HCT116 (cell line): ENCODE measurements around the gene COA7. TPM values are rescaled to one million over a fixed set of nuclear protein-coding genes. Genes with fewer than 3 reads are reported as not detected.

Source experiments
- ATAC-seq: fragments of 200-7000 bp; cut with Tn5 transposase; 2 replicates; pipeline ENCODE4 v1.9.1; 2020; ENCODE audit warnings: mild to moderate bottlenecking, moderate library complexity
- BruUV-seq: library from RNA; stranded (reverse); fragments of 400-500 nt; replicated peaks from 2 replicates; lab custom pipeline; 2021; lab: Mats Ljungman, UMichigan
- CTCF ChIA-PET: fragments of 300-600 bp; sonication (Branson Sonifier 250); formaldehyde crosslinking; loops from one replicate; lab custom pipeline; 2021; ENCODE audit warnings: antibody characterized with exemption; lab: Charles Lee
- POLR2A ChIA-PET: fragments of 300-600, 350-600 bp; sonication (Branson Sonifier 250); formaldehyde crosslinking; loops from one replicate; lab custom pipeline; 2021; ENCODE audit warnings: antibody characterized with exemption; lab: Charles Lee
- RAD21 ChIA-PET, 2 experiments: fragments of 300-600 bp; sonication (Branson Sonifier 250); formaldehyde crosslinking; loops; one replicate each; lab custom pipeline; 2023; ENCODE audit warnings: low total read pairs in 2 of 2; ENCODE audit not compliant: uncharacterized antibody in 2 of 2, unreplicated experiment in 2 of 2, low non-redundant PET in 1 of 2; lab: Charles Lee
- DNase-seq: peaks from one replicate; pipeline ENCODE4 v3.0.0-alpha.2; 2010; ENCODE audit warnings: low read depth, low spot score
- H2AFZ ChIP-seq: fragments of 200-600 bp; shearing (Covaris generic), sonication (generic); 2 replicates; pipeline ENCODE4 v1.6.1; 2017; ENCODE audit warnings: low read depth, mixed run types, mixed read lengths, antibody characterized with exemption, low read length; ENCODE audit not compliant: poor library complexity, severe bottlenecking
- H3K27ac ChIP-seq: 2 replicates; pipeline ENCODE4 v1.5.1; 2012; ENCODE audit warnings: low read depth, low read length
- H3K27me3 ChIP-seq: fragments of 200-600 bp; sonication (generic); 2 replicates; pipeline ENCODE4 v1.6.1; 2016; ENCODE audit warnings: mixed run types, low read length, mixed read lengths; ENCODE audit not compliant: insufficient read depth
- H3K36me3 ChIP-seq, 2 experiments: fragments of 200-500 bp in 1 of 2; fragments of 200-600 bp in 1 of 2; sonication (Bioruptor generic) in 1 of 2; sonication (generic) in 1 of 2; 2 replicates each; pipeline versions ENCODE4 v1.5.1 to v1.6.1; 2014 to 2016; ENCODE audit warnings: low read length in 2 of 2, inconsistent platforms in 1 of 2, mixed read lengths in 1 of 2, mixed run types in 1 of 2; ENCODE audit not compliant: insufficient read depth in 2 of 2, control insufficient read depth in 1 of 2
- H3K4me1 ChIP-seq, 2 experiments: fragments of 200-600 bp in 1 of 2; sonication (generic) in 1 of 2; 2 replicates each; pipeline versions ENCODE4 v1.5.1 to v1.6.1; 2012 to 2017; ENCODE audit warnings: low read length in 2 of 2, inconsistent platforms in 1 of 2, mild to moderate bottlenecking in 1 of 2, mixed read lengths in 1 of 2, mixed run types in 1 of 2, moderate library complexity in 1 of 2; ENCODE audit not compliant: insufficient read depth in 2 of 2, control insufficient read depth in 1 of 2
- H3K4me2 ChIP-seq: fragments of 200-600 bp; sonication (generic); 2 replicates; pipeline ENCODE4 v1.6.1; 2017; ENCODE audit warnings: mixed run types, low read length, mixed read lengths
- H3K4me3 ChIP-seq, 2 experiments: fragments of 200-600 bp in 1 of 2; sonication (generic) in 1 of 2; replicated peaks in 1 of 2; 2 replicates each; pipeline ENCODE4 v1.5.1; 2011 to 2016; ENCODE audit warnings: low read length in 2 of 2, control low read depth in 1 of 2, low read depth in 1 of 2, mild to moderate bottlenecking in 1 of 2, mixed read lengths in 1 of 2, mixed run types in 1 of 2
- H3K79me2 ChIP-seq: fragments of 200-600 bp; sonication (generic); 2 replicates; pipeline ENCODE4 v1.6.1; 2017; ENCODE audit warnings: mild to moderate bottlenecking, mixed run types, low read length, moderate library complexity, mixed read lengths; ENCODE audit not compliant: insufficient read depth
- H3K9ac ChIP-seq: fragments of 200-600 bp; sonication (generic); 2 replicates; pipeline ENCODE4 v1.6.1; 2016; ENCODE audit warnings: low read length, mixed read lengths
- H3K9me2 ChIP-seq: fragments of 200-600 bp; sonication (generic), shearing (Covaris generic); 2 replicates; pipeline ENCODE4 v1.6.1; 2017; ENCODE audit warnings: mixed run types, mild to moderate bottlenecking, moderate library complexity; ENCODE audit not compliant: insufficient read depth
- H3K9me3 ChIP-seq, 2 experiments: fragments of 200-500 bp in 1 of 2; fragments of 200-600 bp in 1 of 2; sonication (Bioruptor generic) in 1 of 2; sonication (generic) in 1 of 2; 2 replicates each; pipeline ENCODE4 v1.6.1; 2014 to 2017; ENCODE audit warnings: low read length in 2 of 2, mixed read lengths in 2 of 2, inconsistent platforms in 1 of 2, low read depth in 1 of 2, mild to moderate bottlenecking in 1 of 2, mixed run types in 1 of 2, moderate library complexity in 1 of 2; ENCODE audit not compliant: control insufficient read depth in 1 of 2, insufficient read depth in 1 of 2
- H4K20me1 ChIP-seq: fragments of 200-600 bp; sonication (generic), shearing (Covaris generic); 2 replicates; pipeline ENCODE4 v1.6.1; 2017; ENCODE audit warnings: mixed run types, mild to moderate bottlenecking, moderate library complexity; ENCODE audit not compliant: insufficient read depth
- ATF3 ChIP-seq: IDR thresholded peaks from 2 replicates; pipeline ENCODE4 v1.6.1; 2012
- CBX3 ChIP-seq: IDR thresholded peaks from 2 replicates; pipeline ENCODE4 v1.6.1; 2012; ENCODE audit warnings: low read depth
- CEBPB ChIP-seq: IDR thresholded peaks from 2 replicates; pipeline ENCODE4 v1.6.1; 2012; ENCODE audit warnings: low read depth
- EGR1 ChIP-seq: IDR thresholded peaks from 2 replicates; pipeline ENCODE4 v1.6.1; 2012; ENCODE audit warnings: low read depth
- ELF1 ChIP-seq: IDR thresholded peaks from 2 replicates; pipeline ENCODE4 v1.6.1; 2012; ENCODE audit warnings: low read depth, borderline replicate concordance
- EZH2 ChIP-seq: fragments of 200-600 bp; sonication (generic); IDR thresholded peaks from 2 replicates; pipeline ENCODE4 v1.6.1; 2017; ENCODE audit warnings: antibody characterized with exemption, mixed run types
- FOSL1 ChIP-seq: IDR thresholded peaks from 2 replicates; pipeline ENCODE4 v1.6.1; 2012; ENCODE audit warnings: low read depth
- JUND ChIP-seq: IDR thresholded peaks from 2 replicates; pipeline ENCODE4 v1.6.1; 2012
- POLR2A ChIP-seq: IDR thresholded peaks from 2 replicates; pipeline ENCODE4 v1.7.0; 2011; ENCODE audit warnings: borderline replicate concordance; ENCODE audit not compliant: insufficient read depth, insufficient read length; ENCODE audit errors: extremely low read depth
- POLR2AphosphoS5 ChIP-seq: IDR thresholded peaks from 2 replicates; pipeline ENCODE4 v1.6.1; 2011; ENCODE audit warnings: mild to moderate bottlenecking, low read depth, low read length, moderate library complexity
- SP1 ChIP-seq: IDR thresholded peaks from 2 replicates; pipeline ENCODE4 v1.6.1; 2012; ENCODE audit warnings: low read depth
- SRF ChIP-seq: IDR thresholded peaks from 2 replicates; pipeline ENCODE4 v1.6.1; 2012; ENCODE audit warnings: low read depth
- TCF7L2 ChIP-seq: IDR thresholded peaks from 2 replicates; pipeline ENCODE4 v1.7.0; 2011; ENCODE audit warnings: borderline replicate concordance, inconsistent platforms; ENCODE audit not compliant: insufficient read depth, insufficient read length; ENCODE audit errors: extremely low read depth
- YY1 ChIP-seq: IDR thresholded peaks from 2 replicates; pipeline ENCODE4 v1.6.1; 2011; ENCODE audit warnings: low read length, low read depth, moderate library complexity, mild to moderate bottlenecking; ENCODE audit not compliant: insufficient replicate concordance; ENCODE audit errors: extremely low read depth
- ZFX ChIP-seq: fragments of 450-650 bp; IDR thresholded peaks from 2 replicates; pipeline ENCODE4 v1.6.1; 2017
- ZNF274 ChIP-seq: fragments of 200-500 bp; sonication (Bioruptor generic); IDR thresholded peaks from 2 replicates; pipeline ENCODE4 v1.6.1; 2014; ENCODE audit warnings: mild to moderate bottlenecking, low read depth, low read length, inconsistent platforms
- intact Hi-C: fragments of 100-400 bp; cut with micrococcal nuclease; formaldehyde crosslinking; loops from 2 replicates; pipeline ENCODE4 v1.10.0; 2022
- total RNA-seq: library from RNA; stranded (reverse); gene quantifications from one replicate; pipeline ENCODE4 v1.2.1, GENCODE V29; 2021; ENCODE audit not compliant: unreplicated experiment
- TF ChIP-seq, protein P1 (sequence below): IDR thresholded peaks from 2 replicates; pipeline ENCODE4 v1.6.1; 2012
- TF ChIP-seq, protein P2 (sequence below): IDR thresholded peaks from 2 replicates; pipeline ENCODE4 v1.6.1; 2012; ENCODE audit warnings: low read depth
- TF ChIP-seq, protein P3 (sequence below), 3 experiments: fragments of 200-600 bp in 1 of 3; sonication (generic) in 1 of 3; IDR thresholded peaks in 2 of 3; conservative IDR thresholded peaks in 1 of 3; 2 replicates each; pipeline ENCODE4 v1.5.1; 2012 to 2017; ENCODE audit warnings: low read depth in 2 of 3, low read length in 2 of 3, antibody characterized with exemption in 1 of 3, borderline replicate concordance in 1 of 3, control low read depth in 1 of 3, mild to moderate bottlenecking in 1 of 3, mixed read lengths in 1 of 3, mixed run types in 1 of 3, moderate library complexity in 1 of 3; ENCODE audit not compliant: insufficient read depth in 1 of 3

The COA7 gene
- total RNA-seq, 1 experiment from 2014 or later, result 43.6 TPM

DNA sequence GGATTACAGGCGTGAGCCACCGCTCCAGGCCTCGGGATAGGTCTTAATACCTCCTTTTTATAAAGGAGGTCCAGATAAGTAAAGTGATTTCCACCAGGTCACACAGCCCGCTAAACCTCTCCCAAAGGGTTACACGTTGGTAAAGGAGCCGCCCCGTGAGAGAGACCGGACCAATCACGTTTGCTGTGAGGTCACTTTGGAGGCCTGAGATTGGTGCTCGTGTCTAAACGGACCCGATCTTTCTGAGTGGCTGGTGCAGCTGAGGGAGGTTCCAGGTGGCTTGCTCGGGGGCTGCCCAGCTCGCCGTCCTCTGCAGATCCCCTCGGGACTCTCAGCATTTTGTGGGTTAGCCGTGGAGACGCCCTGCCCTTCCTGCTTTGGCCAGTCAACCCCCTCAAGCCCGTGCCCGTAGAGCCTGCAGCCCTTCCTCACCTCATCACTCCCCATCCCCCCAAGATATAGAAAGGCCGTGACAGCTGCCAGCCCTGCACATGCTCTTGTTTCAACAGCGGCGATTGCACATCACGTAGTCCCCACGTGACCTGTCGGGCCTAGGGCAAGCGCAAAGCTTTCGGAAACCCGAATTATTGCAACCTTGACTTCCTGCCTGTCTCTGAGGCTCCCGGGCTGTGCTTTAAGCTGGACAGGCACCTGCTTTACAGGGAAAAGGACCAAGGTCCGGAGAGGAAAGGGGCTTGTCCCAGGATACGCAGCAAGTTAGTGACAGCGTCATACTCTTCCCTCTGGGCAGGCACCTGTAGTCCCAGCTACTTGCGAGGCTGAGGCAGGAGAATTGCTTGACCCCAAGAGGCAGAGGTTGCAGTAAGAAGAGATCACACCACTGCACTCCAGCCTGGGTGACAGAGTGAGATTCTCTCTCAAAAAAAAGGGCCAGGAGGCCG is 5.0 kb upstream of the COA7 start:
- H4K20me1 ChIP-seq, result no peaks in the 10 kb centered on the region
- no peak overlapping the region for H2AFZ ChIP-seq
- peaks cover 5% of the 10 kb centered on the region; the same call in 1 of the 2 replicates for H3K79me2 ChIP-seq
- POLR2A ChIA-PET, result interaction anchor here (0.6 kb wide), 1 partner anchor 24 kb away, joined by 3 read pairs; the partner anchor contains the start of gene ZYG11B
- H3K9ac ChIP-seq, result peak overlapping the region; percentile 11; the same call in 1 of the 2 replicates
- H3K9me2 ChIP-seq, result no peaks in the 10 kb centered on the region
- H3K4me3 ChIP-seq, result peak overlapping the region; percentile 33 to 40
- CTCF ChIA-PET, result no interaction called here
- H3K27ac ChIP-seq, result peak overlapping the region; percentile 45
- peak; percentile 80 for DNase-seq
- no peaks in the 10 kb centered on the region for H3K9me3 ChIP-seq
- peak; percentile 79 for ATAC-seq
- peak overlapping the region; percentile 65 for H3K4me2 ChIP-seq
- no peaks in the 10 kb centered on the region for H3K36me3 ChIP-seq
- RAD21 ChIA-PET, result no interaction called here
- intact Hi-C loops, result loop anchor here (5.0 to 10.0 kb wide), 3 partner anchors 122 to 479 kb away; partner anchors contain the start of gene ECHDC2
- BruUV-seq, result TSS peak; percentile 31
- H3K27me3 ChIP-seq, result no peaks in the 10 kb centered on the region
- peaks cover 11 to 38% of the 10 kb centered on the region in 2 experiments for H3K4me1 ChIP-seq
- TF ChIP-seq ELF1 (no peak), SP1 (peak; percentile 45; the same call in 1 of the 2 replicates), EZH2 (no peak), POLR2A (no peak), CBX3 (no peak), ZNF274 (no peak), ZFX (peak; percentile 21; the same call in 1 of the 2 replicates), ATF3 (no peak), POLR2AphosphoS5 (0 out of 2 replicates have a peak, but pooled peaks have one; percentile 22), SRF (no peak), FOSL1 (no peak), CEBPB (no peak; the same call in 1 of the 2 replicates), YY1 (no peak), JUND (no peak), EGR1 (no peak), TCF7L2 (no peak)
- TF ChIP-seq, protein P1, sequence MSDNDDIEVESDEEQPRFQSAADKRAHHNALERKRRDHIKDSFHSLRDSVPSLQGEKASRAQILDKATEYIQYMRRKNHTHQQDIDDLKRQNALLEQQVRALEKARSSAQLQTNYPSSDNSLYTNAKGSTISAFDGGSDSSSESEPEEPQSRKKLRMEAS, result peak; percentile 96
- TF ChIP-seq, protein P2, sequence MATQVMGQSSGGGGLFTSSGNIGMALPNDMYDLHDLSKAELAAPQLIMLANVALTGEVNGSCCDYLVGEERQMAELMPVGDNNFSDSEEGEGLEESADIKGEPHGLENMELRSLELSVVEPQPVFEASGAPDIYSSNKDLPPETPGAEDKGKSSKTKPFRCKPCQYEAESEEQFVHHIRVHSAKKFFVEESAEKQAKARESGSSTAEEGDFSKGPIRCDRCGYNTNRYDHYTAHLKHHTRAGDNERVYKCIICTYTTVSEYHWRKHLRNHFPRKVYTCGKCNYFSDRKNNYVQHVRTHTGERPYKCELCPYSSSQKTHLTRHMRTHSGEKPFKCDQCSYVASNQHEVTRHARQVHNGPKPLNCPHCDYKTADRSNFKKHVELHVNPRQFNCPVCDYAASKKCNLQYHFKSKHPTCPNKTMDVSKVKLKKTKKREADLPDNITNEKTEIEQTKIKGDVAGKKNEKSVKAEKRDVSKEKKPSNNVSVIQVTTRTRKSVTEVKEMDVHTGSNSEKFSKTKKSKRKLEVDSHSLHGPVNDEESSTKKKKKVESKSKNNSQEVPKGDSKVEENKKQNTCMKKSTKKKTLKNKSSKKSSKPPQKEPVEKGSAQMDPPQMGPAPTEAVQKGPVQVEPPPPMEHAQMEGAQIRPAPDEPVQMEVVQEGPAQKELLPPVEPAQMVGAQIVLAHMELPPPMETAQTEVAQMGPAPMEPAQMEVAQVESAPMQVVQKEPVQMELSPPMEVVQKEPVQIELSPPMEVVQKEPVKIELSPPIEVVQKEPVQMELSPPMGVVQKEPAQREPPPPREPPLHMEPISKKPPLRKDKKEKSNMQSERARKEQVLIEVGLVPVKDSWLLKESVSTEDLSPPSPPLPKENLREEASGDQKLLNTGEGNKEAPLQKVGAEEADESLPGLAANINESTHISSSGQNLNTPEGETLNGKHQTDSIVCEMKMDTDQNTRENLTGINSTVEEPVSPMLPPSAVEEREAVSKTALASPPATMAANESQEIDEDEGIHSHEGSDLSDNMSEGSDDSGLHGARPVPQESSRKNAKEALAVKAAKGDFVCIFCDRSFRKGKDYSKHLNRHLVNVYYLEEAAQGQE, result no peak
- TF ChIP-seq, protein P3, sequence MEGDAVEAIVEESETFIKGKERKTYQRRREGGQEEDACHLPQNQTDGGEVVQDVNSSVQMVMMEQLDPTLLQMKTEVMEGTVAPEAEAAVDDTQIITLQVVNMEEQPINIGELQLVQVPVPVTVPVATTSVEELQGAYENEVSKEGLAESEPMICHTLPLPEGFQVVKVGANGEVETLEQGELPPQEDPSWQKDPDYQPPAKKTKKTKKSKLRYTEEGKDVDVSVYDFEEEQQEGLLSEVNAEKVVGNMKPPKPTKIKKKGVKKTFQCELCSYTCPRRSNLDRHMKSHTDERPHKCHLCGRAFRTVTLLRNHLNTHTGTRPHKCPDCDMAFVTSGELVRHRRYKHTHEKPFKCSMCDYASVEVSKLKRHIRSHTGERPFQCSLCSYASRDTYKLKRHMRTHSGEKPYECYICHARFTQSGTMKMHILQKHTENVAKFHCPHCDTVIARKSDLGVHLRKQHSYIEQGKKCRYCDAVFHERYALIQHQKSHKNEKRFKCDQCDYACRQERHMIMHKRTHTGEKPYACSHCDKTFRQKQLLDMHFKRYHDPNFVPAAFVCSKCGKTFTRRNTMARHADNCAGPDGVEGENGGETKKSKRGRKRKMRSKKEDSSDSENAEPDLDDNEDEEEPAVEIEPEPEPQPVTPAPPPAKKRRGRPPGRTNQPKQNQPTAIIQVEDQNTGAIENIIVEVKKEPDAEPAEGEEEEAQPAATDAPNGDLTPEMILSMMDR (IDR thresholded peaks at IDR 0.05 in 2 of 3, conservative IDR thresholded peaks at IDR 0.05 in 1 of 3; ENCODE audit: borderline replicate concordance in 1 of 3, insufficient read depth in 1 of 3, low read depth in 2 of 3, low read length in 2 of 3), result no peak
